HG03342 (cell line): ENCODE measurements around the gene OGFOD3.
"Not testable (repeated sequence)": the region's sequence is repeated elsewhere in the genome, so short reads cannot be mapped to it uniquely, and the experiment has no call there.

ENCODE experiments used
- ATAC-seq: cut with Tn5 transposase; IDR thresholded peaks from one replicate; pipeline ENCODE4 v1.9.1; 2021; ENCODE audit warnings: mild to moderate bottlenecking, moderate library complexity; ENCODE audit not compliant: unreplicated experiment

The OGFOD3 gene

GRCh38 chr17:82390015-82390859, 28.1 kb downstream of the OGFOD3 start:
- ATAC-seq: no peak

- no peak for ATAC-seq
Observed at GRCh38 chr17:82389379-82389778, 29.0 kb downstream of the OGFOD3 start.

GRCh38 chr17:82388922-82389283, 29.5 kb downstream of the OGFOD3 start:
- no peak for ATAC-seq

GRCh38 chr17:82388223-82388921, 30.0 kb downstream of the OGFOD3 start:
- no peak for ATAC-seq

- ATAC-seq: no peak
Observed at GRCh38 chr17:82387705-82388106, 30.7 kb downstream of the OGFOD3 start.

DNA sequence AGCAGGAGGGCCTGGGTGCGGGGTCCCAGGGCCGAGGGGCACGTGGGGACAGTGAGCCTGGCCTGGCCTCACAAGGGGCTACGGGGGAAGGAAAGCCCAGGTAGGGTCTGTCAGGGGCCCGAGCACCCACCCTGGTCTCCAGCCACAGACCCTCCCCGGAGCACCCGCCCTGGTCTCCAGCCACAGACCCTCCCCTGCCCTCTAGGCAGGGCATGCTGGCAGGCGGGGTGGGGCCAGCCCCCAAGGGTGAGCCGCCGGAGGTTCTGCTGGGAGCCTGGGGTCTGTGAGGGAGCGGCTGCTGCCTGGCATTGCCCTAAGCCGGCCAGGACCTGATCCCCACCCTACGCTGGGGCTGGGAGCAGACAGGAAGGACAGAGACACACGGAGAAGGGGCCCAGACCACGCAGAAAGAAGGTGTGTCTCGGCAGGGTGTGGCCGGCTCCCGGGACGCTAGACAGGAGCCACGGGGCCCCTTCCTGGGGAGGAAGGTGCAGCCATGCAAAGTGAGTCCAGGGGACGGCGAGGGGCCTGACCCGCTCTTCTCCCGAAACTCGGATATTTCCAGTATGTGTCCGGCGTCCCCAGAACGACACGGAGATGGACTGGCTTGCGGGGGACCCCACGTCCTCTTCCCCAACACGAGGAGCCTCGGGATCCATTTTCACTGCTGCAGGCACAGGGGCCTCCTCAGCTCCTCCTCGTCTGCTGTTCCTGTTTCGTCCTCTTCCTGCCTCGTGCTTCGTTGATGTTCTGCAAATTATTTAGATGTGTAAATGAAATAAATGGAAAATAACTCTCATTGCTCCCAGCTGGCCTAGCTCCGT, 31.3 kb downstream of the OGFOD3 start:
- ATAC-seq: no peak

DNA sequence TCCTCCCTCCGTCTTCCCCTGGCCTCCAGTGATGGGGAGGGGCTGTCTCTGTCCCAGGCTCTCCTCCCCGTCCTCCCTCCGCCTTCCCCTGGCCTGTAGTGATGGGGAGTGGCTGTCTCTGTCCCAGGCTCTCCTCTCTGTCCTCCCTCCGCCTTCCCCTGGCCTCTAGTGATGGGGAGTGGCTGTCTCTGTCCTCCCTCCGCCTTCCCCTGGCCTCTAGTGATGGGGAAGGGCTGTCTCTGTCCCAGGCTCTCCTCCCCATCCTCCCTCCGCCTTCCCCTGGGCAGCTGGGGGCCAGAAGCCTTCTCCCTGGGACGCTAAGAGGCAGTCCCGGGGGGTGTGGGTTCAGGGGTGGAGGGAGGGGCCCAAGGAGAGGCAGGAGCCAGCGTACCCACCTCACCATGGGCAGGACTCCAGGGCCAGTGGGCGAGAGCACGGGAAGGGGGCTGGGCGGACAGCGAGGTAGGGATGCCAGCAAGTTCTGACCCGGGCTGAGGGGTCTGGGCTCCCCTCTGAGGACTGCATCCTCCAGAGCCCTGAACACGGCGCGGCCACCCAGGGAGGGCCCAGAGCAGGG, 32.0 kb downstream of the OGFOD3 start:
- no peak for ATAC-seq

DNA sequence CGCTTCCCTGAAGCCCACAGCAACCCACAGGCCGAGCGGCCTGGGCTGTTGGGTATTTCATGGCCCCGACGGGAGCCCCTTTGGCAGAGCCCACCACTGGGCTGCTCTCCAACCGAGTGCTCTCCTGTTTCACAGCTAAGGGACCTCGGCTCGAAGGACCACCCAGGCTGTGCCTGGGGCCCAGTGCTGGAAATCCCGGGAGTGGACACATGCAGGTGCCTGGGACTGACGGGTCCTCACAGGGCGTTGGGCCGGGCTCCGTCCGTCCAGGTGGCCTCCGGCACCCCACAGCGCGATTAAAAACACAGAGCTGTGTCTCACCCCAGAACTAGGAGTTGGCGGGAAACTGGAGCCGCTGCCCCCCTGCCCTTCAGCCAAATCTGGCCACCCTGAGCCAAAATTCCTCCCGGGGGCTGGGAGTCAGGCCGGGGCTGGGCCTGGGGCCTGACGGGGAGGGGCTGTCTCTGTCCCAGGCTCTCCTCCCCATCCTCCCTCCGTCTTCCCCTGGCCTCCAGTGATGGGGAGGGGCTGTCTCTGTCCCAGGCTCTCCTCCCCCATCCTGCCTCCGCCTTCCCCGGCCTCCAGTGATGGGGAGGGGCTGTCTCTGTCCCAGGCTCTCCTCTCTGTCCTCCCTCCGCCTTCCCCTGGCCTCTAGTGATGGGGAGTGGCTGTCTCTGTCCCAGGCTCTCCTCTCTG, 32.7 kb downstream of the OGFOD3 start:
- no peak for ATAC-seq

GRCh38 chr17:82384730-82385481, 33.5 kb downstream of the OGFOD3 start:
- no peak for ATAC-seq

DNA sequence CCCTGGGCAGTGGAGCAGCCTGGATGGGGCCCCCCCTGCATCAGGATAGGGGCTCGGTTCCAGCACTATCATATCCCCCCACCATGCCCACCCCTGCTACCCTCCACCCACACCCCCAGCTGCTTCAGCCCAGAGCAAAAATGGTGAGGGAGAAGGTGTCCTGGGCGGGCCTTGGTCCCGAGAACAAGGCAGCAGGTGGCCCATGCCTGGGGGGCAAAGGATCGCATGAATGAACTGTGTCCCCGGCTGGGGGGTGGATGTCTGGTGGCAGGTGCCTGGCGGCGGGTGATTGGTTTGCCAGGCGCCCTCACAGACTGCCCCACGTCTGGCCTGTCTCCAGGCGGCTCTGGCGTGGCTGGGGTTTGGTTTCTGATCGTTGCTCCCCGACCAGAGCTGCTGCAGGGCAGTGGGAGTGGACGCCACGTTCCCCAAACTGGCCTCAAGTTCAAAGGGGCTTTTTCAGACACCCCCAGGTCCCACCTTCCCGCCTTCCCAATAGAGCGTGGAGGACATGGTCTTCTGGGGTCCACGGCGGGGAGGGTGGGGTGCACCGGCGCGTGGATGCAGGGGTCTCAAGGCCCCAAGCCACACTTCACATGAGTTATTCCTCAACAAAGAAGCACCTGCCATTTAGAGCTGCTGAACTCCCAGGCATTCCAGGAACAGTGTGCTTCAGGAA, 34.2 kb downstream of the OGFOD3 start:
- ATAC-seq: no peak

- no peak for ATAC-seq
Observed at GRCh38 chr17:82383411-82383810, 35.0 kb downstream of the OGFOD3 start.

GRCh38 chr17:82382933-82383255, 35.5 kb downstream of the OGFOD3 start:
- no peak for ATAC-seq

DNA sequence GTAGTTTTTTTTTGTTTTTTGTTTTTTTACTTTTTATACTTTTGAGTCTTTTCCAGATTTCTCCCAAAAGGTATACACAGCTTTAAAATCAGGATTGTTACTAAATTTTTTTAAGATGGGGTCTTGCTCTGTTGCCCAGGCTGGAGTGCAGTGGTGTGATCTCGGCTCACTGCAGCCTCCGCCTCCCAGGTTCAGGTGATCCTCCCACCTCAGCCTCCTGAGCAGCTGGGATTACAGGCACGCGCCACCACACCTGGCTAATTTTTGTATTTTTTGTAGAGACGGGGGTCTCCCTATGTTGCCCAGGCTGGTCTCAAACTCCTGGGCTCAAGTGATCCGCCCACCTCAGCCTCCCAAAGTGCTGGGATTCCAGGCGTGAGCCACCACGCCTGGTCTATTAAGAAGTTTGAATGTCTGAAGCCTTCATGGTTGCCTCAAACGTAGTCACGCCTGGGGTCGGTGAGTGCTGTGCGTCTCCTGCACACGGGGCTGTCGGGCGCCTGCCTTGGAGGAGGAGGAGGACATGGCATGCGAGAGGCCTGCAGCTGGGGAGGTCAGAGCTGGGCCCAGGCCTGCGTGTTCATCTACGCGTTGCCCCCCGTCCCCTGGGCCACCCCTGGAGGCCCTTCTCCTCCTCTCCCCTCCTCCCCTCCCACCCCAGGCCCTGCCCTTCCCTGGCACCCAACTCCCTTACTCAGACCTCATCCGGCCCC, 36.0 kb downstream of the OGFOD3 start:
- ATAC-seq: not testable (repeated sequence)

- ATAC-seq: not testable (repeated sequence)
Observed at GRCh38 chr17:82381703-82382009, 36.7 kb downstream of the OGFOD3 start.

GRCh38 chr17:82380860-82381702, 37.3 kb downstream of the OGFOD3 start:
- ATAC-seq: no peak

DNA sequence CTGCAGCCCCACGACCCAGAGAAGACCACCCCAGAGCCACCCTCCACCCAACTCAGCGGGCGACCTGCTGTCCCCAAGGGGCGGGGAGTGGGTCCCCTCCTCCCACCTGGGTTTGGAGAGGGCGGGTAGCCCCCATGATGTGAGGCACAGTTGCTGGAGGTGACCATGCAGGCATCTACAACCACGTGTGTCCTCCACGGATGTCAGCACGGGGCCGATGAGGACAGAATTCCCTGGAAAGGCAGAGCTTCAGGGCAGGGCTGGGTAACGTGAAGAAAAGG, 39.7 kb downstream of the OGFOD3 start:
- no peak for ATAC-seq

GRCh38 chr17:82377924-82378740, 40.3 kb downstream of the OGFOD3 start:
- ATAC-seq: no peak
